PFSK-1 (cell line): Measurements from ENCODE around the gene ERCC8.

Experiments used
- FOXP2 ChIP-seq: optimal IDR thresholded peaks from 2 replicates; pipeline ENCODE3; 2011; ENCODE audit warnings: borderline replicate concordance, control low read depth, inconsistent platforms; ENCODE audit not compliant: insufficient read depth; ENCODE audit errors: extremely low read length, extremely low read depth
- POLR2AphosphoS5 ChIP-seq: IDR thresholded peaks from 2 replicates; pipeline ENCODE4 v1.6.1; 2012; ENCODE audit warnings: low read depth, mild to moderate bottlenecking, control low read depth, low read length, moderate library complexity
- SIN3A ChIP-seq: IDR thresholded peaks from 2 replicates; pipeline ENCODE4 v1.6.1; 2012; ENCODE audit warnings: mild to moderate bottlenecking, low read length, moderate library complexity, borderline replicate concordance; ENCODE audit not compliant: insufficient read depth
- TAF1 ChIP-seq: IDR thresholded peaks from 2 replicates; pipeline ENCODE4 v1.6.1; 2012; ENCODE audit warnings: low read length, control low read depth, borderline replicate concordance; ENCODE audit not compliant: insufficient read depth
- TF ChIP-seq, protein P1 (sequence below), 2 experiments: IDR thresholded peaks; 2 replicates each; pipeline versions ENCODE4 v1.6.1 to v1.8.0; 2011 to 2012; ENCODE audit warnings: low read depth in 2 of 2, low read length in 2 of 2, control low read depth in 1 of 2, inconsistent platforms in 1 of 2, mild to moderate bottlenecking in 1 of 2, moderate library complexity in 1 of 2; ENCODE audit not compliant: insufficient read depth in 1 of 2

ERCC8 gene

DNA sequence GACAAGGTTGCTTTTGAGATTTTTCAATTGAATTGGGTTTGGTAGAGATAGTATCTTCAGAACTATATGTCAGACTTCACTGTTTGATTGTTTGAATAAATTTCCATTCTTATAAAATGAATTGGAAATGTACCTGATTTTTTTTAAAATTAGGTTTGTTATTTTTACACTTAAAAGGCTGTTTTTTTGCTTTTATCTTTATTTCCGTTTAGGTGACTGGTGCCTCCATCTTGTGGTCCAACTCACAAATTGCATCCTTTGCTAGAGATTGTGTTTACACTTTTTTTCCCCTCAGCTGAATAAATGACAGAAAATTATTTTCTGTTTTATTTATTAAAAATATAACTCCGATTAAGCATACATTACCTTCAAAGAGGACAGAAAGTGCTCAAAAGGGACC lies 15.7 kb upstream of the ERCC8 start:
- TF ChIP-seq FOXP2: no peak
- TF ChIP-seq, protein P1, sequence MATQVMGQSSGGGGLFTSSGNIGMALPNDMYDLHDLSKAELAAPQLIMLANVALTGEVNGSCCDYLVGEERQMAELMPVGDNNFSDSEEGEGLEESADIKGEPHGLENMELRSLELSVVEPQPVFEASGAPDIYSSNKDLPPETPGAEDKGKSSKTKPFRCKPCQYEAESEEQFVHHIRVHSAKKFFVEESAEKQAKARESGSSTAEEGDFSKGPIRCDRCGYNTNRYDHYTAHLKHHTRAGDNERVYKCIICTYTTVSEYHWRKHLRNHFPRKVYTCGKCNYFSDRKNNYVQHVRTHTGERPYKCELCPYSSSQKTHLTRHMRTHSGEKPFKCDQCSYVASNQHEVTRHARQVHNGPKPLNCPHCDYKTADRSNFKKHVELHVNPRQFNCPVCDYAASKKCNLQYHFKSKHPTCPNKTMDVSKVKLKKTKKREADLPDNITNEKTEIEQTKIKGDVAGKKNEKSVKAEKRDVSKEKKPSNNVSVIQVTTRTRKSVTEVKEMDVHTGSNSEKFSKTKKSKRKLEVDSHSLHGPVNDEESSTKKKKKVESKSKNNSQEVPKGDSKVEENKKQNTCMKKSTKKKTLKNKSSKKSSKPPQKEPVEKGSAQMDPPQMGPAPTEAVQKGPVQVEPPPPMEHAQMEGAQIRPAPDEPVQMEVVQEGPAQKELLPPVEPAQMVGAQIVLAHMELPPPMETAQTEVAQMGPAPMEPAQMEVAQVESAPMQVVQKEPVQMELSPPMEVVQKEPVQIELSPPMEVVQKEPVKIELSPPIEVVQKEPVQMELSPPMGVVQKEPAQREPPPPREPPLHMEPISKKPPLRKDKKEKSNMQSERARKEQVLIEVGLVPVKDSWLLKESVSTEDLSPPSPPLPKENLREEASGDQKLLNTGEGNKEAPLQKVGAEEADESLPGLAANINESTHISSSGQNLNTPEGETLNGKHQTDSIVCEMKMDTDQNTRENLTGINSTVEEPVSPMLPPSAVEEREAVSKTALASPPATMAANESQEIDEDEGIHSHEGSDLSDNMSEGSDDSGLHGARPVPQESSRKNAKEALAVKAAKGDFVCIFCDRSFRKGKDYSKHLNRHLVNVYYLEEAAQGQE (IDR thresholded peaks at IDR 0.05; ENCODE audit: insufficient read depth in 1 of 2, low read depth in 2 of 2, low read length in 2 of 2): no peak
- no peak for TF ChIP-seq TAF1
- no peak for TF ChIP-seq SIN3A
- TF ChIP-seq POLR2AphosphoS5: no peak

DNA sequence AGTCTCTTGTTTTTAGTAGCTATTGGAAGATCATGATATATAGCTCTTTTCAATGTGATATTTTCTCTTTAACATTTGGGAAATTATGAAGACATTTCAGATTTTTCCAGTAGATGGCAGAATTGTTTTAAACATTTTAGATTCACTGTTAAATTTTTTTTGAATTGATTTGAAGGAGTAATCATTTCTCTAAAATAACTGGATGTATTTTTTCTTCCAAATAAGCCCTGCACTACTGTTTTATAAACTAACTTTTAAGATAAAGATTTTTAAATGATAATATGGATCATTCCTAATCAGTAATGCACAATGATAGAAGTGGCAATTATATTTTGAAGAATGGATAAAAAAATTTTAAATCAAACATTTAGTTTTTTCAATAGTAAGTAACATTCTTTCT lies 14.3 kb upstream of the ERCC8 start:
- TF ChIP-seq, protein P1 (IDR thresholded peaks at IDR 0.05; ENCODE audit: insufficient read depth in 1 of 2, low read depth in 2 of 2, low read length in 2 of 2): no peak
- TF ChIP-seq POLR2AphosphoS5 (no peak), TAF1 (no peak), FOXP2 (no peak), SIN3A (no peak)

DNA sequence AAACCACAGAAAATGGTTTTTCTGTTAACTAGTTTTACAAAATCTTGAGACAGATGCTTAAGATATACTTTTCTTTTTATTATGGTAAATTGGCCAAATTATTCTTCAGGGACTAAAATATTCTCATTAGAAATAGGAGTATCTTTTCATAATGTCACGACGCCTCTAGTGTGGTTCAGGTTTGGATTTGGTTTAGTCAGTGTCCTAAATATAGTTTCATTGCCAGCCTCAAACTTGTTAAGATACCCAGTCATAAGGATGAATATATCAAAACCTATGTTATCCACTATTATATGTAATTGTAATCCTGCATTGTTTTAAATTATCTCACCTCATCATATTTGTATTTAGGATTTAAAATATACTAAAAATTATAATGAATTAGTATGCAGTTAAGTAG lies 13.8 kb upstream of the ERCC8 start:
- TF ChIP-seq POLR2AphosphoS5 (no peak), TAF1 (no peak), FOXP2 (no peak), SIN3A (no peak)
- TF ChIP-seq, protein P1 (IDR thresholded peaks at IDR 0.05; ENCODE audit: insufficient read depth in 1 of 2, low read depth in 2 of 2, low read length in 2 of 2): no peak

DNA sequence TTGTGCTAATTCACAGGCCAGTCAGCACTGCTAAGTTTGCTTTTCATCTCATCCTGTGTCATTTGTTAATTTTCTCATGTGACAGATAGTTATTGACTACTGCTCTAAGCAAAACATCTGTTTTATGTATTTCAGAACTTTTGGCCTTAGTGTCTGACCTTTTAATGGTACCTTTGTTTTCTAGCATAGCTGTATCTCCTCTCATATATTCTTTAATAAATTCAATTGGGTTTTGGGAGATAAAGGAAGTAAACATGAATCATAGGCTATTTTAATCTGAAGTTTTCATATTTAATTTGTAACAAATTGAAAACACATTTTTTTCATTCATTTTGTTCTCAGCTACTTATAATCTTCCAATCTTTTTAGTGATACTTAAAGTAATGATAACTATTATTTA lies 13.2 kb upstream of the ERCC8 start:
- TF ChIP-seq, protein P1 (IDR thresholded peaks at IDR 0.05; ENCODE audit: insufficient read depth in 1 of 2, low read depth in 2 of 2, low read length in 2 of 2): no peak
- no peak for TF ChIP-seq POLR2AphosphoS5
- TF ChIP-seq SIN3A: no peak
- TF ChIP-seq TAF1: no peak
- no peak for TF ChIP-seq FOXP2

DNA sequence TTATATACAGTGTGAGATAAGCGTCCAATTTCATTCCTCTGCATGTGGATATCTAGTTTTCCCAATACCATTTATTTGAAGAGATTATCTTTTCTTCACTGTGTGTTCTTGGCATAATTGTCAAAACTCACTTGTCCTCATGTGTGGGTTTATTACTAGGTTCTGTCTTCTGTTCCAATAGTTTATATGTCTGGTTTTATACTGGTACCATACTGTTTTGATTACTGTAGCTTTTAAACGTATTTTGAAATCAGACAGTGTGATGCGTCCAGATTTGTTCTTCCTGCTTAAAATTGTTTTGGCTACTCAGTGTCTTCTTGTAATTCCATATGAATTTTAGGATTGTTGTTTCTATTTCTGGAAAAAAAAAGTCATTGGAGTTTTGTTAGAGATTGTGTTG lies 10.4 kb upstream of the ERCC8 start:
- TF ChIP-seq POLR2AphosphoS5: no peak
- TF ChIP-seq, protein P1 (IDR thresholded peaks at IDR 0.05; ENCODE audit: insufficient read depth in 1 of 2, low read depth in 2 of 2, low read length in 2 of 2): no peak
- TF ChIP-seq FOXP2: no peak
- no peak for TF ChIP-seq TAF1
- no peak for TF ChIP-seq SIN3A
